HG03139 (cell line): ENCODE data around the gene LIPC.

Experiments
- ATAC-seq: cut with Tn5 transposase; IDR thresholded peaks from one replicate; pipeline ENCODE4 v1.9.1; 2021; ENCODE audit not compliant: unreplicated experiment

Gene LIPC

DNA sequence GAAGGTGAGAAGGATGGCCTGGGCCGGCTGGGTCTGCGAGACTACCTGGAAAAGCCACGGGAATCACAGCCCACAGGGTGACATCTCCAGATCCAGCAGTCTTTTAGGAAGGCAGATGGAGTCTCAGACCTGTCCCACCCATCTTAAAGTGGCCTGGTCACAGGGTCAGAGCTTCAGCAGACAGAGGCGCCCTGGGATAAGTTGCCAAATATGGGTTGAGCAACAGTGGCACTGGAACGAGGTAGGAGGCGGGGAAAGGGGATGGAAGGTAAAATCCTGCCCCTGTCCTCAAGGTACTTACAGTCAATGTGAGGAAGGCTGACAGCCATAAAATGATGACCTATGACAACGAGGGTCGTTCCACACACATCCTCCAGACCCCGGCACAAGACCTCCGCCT lies 80.7 kb downstream of the LIPC start:
- no peak for ATAC-seq

GRCh38 chr15:58513008-58513407 lies 81.2 kb downstream of the LIPC start:
- no peak for ATAC-seq

GRCh38 chr15:58513726-58514336 lies 82.0 kb downstream of the LIPC start:
- ATAC-seq, result no peak

DNA sequence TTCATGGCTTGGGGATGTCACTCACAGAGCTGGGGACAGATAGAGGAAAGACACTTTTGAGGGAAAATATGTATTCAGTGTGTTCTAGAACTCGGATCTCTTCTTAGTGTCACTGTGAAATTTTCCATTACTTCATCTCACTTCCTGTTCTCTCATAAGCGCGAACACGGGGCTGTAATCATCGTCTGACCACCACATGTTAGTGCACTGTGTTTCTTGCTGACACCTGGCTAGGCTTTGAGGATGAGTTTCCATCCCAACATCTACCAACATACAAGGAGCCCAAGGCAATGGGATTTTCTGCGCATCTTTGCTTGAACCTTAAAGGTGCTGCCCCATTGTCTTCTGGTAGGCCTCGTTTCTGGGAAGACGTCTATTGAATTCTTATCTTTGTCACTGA lies 84.0 kb downstream of the LIPC start:
- no peak for ATAC-seq

GRCh38 chr15:58517252-58517681 lies 85.5 kb downstream of the LIPC start:
- no peak for ATAC-seq

- ATAC-seq, result no peak
Measured at GRCh38 chr15:58517682-58518525, 86.1 kb downstream of the LIPC start.

DNA sequence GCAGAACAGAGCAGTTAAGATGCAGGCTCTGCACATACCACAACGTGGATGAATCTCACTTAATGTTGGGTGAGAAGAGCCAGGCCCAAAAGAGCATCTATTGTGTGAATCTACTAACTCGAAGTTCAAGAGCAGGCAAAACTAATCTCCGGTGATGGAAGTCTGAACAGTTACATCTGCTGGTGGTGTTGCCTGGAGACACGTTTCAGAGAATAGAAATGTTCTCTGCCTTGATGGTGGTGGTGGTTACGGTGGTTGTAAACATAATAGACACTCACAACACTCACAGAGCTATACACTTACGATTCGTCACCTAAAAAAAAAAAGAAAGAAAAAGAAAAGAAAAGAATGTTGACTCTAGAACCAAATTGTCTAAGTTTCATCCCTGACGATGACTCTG lies 86.8 kb downstream of the LIPC start:
- no peak for ATAC-seq

DNA sequence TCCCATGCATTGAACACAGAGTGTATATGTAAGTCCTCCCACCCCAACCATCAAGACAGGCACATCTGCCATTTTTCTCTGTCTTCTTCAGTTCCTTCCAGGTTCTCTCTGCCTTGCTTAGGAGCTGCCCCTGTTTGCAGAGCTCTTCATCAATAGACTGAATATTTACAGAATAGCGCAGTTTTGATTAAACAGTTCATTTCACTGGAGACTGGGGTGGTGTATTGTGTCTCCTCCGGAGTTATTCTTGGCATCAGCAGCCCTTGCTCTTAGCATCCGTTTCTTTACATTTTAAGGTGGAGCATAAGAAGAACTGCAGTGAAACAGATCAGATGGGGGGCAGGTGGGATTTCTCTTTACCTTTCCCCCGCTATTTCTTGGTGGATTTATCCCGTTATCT lies 87.7 kb downstream of the LIPC start:
- ATAC-seq, result no peak

- ATAC-seq, result no peak
Measured at GRCh38 chr15:58520464-58520863, 88.7 kb downstream of the LIPC start.

DNA sequence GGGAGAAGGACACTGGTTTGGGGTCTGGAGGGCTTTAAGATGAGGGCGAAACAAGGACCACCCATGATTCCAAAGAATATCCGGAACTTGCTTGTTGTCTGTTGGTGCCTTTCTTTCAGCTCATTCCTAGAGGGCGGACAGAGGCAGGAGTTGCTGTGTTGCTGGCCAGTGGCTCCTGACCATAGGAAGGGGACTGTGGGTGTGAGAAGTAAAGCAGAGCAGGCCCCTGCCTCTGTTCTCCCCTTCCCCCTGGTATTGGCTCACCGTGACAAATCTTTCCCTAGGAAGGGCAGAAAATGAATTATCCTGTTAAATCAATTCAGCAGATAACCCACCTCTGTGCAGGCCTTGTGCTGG lies 89.1 kb downstream of the LIPC start:
- ATAC-seq, result no peak

DNA sequence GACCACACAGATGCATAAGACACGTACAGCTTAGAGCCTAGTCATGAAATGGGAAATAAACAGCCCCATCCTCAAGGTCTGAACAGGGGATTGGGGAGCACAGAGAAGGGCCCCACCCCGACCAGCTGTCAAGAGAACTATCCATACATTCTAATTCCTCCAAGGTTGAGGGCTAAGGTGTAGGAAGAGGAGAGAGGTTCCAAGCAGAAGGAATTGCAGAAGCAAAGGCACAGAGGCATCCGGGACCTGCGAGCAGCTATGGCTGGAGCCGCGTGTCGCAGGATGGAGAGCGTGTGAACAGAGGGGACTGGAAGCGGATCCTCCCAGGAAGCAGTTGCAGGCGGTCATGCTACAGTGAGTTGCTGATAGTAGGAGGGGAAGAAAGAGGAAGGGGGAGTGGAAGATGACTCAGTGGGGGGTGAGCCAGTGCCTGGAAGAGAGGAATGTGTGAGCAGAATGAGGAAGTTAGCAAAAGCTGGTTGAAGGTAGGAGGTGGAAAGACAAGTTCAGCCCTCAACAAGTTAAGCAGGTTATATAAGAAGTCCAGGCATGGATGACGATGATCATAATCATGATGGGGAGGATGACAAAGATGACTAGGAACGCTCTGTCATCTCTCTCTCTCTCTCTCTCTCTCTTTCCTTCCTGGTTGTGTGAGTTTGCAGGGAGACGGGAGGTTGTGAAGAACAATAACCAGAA lies 89.7 kb downstream of the LIPC start:
- ATAC-seq, result no peak

- ATAC-seq, result no peak
Measured at GRCh38 chr15:58522391-58522790, 90.6 kb downstream of the LIPC start.

- no peak for ATAC-seq
Measured at GRCh38 chr15:58522865-58523264, 91.1 kb downstream of the LIPC start.

DNA sequence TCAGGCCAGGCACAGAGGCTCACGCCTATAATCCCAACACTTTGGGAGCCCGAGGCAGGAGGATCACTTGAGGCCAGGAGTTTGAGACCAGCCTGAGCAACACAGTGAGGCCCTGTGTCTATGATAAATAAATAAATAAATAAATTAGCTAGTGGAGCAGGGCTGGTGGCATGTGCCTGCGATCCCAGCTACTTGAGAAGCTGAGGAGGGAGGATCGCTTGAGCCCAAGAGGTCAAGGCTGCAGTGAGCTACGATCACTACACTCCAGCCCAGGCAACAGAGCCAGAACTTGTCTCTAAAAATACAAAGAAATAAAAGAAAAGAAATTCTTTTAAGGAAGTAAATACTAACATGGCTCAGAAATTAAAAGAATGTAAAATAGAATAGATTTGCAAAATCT lies 91.8 kb downstream of the LIPC start:
- no peak for ATAC-seq

- no peak for ATAC-seq
Measured at GRCh38 chr15:58524247-58524646, 92.5 kb downstream of the LIPC start.

DNA sequence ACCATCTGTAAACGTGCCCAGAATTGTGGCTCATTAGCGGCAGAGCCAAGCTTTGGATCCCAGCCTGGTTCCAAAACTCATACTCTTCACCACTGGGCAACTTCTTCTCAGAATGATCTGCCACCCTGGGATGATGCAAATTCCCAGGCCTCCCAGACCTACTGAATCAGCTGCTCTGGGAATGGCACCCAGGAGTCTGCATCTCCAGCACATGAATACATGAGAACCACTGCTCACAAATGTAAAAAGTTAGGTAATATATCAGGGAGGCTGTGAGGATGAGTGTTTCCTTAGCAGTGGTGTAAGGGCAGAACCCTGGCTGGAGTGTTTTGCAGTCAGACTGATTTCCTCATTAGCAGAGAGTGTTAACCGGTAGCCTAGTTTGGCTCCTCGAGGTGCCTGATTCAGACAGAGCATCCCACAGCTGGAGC lies 94.2 kb downstream of the LIPC start:
- no peak for ATAC-seq

GRCh38 chr15:58526647-58527192 lies 94.9 kb downstream of the LIPC start:
- no peak for ATAC-seq

DNA sequence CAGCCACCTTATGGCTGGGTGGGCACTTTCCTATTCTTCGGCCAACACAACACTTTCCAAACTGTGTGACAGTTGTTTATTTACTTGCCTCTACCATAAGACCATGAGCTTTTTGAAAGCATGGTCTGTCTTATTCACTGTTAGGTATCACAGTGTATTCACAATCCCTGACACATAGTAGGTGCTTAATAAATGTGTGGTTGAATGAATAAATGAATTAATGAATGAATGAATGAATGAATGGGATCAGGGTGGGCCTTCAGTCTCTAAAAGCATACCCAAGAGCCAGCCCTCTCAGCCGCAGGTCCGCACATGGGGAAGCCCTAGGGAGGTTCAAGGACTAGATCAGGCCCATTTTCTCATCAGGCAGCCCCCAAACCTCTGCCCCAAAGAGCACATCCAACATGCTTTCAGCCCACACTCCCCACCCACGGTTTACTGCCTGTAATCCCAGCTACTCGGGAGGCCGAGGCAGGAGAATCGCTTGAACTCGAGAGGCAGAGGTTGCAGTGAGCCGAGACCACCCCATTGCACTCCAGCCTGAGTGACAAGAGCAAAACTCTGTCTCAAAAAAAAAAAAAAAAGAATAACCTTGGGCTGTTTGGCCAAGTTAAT lies 95.9 kb downstream of the LIPC start:
- no peak for ATAC-seq

GRCh38 chr15:58528188-58528870 lies 96.5 kb downstream of the LIPC start:
- ATAC-seq, result no peak

DNA sequence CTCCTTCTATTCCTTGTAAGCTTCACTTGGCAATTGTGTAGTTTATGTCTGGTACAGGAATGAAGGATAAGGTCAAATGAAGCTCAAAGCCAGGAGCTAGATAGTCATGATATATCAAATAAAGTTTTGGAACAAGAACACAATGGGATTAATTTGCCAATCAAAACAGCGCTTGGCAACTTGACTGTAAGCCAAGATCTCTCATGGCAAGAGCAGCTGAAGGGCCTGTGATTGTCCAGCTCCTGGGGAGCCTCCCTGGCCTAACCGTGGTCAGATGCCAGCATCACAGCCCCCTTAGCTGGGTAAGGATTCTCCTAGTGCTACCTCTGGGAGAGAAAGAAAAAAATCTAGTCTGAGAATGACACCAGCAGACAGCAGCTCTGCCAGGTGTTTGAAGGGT lies 97.2 kb downstream of the LIPC start:
- no peak for ATAC-seq
